GM18861 (cell line): ENCODE results near the gene AHSG.

Experiments used
- ATAC-seq: cut with Tn5 transposase; IDR thresholded peaks from one replicate; pipeline ENCODE4 v1.9.1; 2021; ENCODE audit not compliant: unreplicated experiment

AHSG gene

GRCh38 chr3:186637686-186638085, 24.8 kb downstream of the AHSG start:
- ATAC-seq, result no peak

GRCh38 chr3:186638259-186638658, 25.4 kb downstream of the AHSG start:
- no peak for ATAC-seq

GRCh38 chr3:186639778-186640472, 27.1 kb downstream of the AHSG start, which contains the start of gene FETUB:
Gene FETUB (plus strand): TSS chr3:186640399. CDS start chr3:186640461, 62 bp downstream.
- ATAC-seq, result no peak

GRCh38 chr3:186640473-186640818, 27.6 kb downstream of the AHSG start:
- no peak for ATAC-seq

GRCh38 chr3:186640929-186641328, 28.1 kb downstream of the AHSG start:
- no peak for ATAC-seq

GRCh38 chr3:186642014-186642413, 29.2 kb downstream of the AHSG start:
- no peak for ATAC-seq

GRCh38 chr3:186643493-186643892, 30.6 kb downstream of the AHSG start:
- no peak for ATAC-seq

GRCh38 chr3:186644683-186645082, 31.8 kb downstream of the AHSG start:
- no peak for ATAC-seq

- ATAC-seq, result no peak
Measured at GRCh38 chr3:186646106-186646505, 33.2 kb downstream of the AHSG start.

- ATAC-seq, result no peak
Measured at GRCh38 chr3:186646841-186647240, 34.0 kb downstream of the AHSG start.

- no peak for ATAC-seq
Measured at GRCh38 chr3:186648851-186649250, 36.0 kb downstream of the AHSG start.

GRCh38 chr3:186651678-186652215, 38.9 kb downstream of the AHSG start:
- ATAC-seq, result no peak

- peak; percentile 96 for ATAC-seq
Measured at GRCh38 chr3:186653080-186653707, 40.3 kb downstream of the AHSG start.

GRCh38 chr3:186653984-186654383, 41.1 kb downstream of the AHSG start:
- no peak for ATAC-seq

GRCh38 chr3:186663361-186664118, 50.7 kb downstream of the AHSG start:
- ATAC-seq, result no peak

GRCh38 chr3:186664119-186664495, 51.2 kb downstream of the AHSG start:
- no peak for ATAC-seq

GRCh38 chr3:186664506-186664905, 51.6 kb downstream of the AHSG start:
- no peak for ATAC-seq

- no peak for ATAC-seq
Measured at GRCh38 chr3:186665625-186666188, 52.8 kb downstream of the AHSG start, which contains the start of gene HRG. Gene HRG (plus strand): TSS chr3:186666014. CDS start chr3:186666032, 18 bp downstream.

- no peak for ATAC-seq
Measured at GRCh38 chr3:186668426-186668825, 55.6 kb downstream of the AHSG start.

GRCh38 chr3:186669378-186670084, 56.7 kb downstream of the AHSG start:
- no peak for ATAC-seq

- no peak for ATAC-seq
Measured at GRCh38 chr3:186670155-186670554, 57.3 kb downstream of the AHSG start.
